Adrenal gland (tissue), 19 donors: Measurements from ENCODE around the gene CDC14B. TPM values are rescaled to one million over a fixed set of nuclear protein-coding genes. Genes with fewer than 3 reads are reported as not detected.
A peak's percentile ranks its signal among the peaks of the same experiment; 100 is the strongest.

Experiments
- DNase-seq, 7 donors: peaks; one replicate each; pipeline ENCODE4 v3.0.0-alpha.2; 2019 to 2020
- H3K27ac ChIP-seq, 5 donors: fragments of 200-600 bp; sonication (generic) in 4 of 5; 1 replicate in 3 of 5; 2 replicates in 2 of 5; pipeline versions ENCODE4 v1.5.1 to v1.8.0; 2016 to 2020; ENCODE audit warnings: mild to moderate bottlenecking in 1 of 5
- H3K27me3 ChIP-seq: fragments of 200-600 bp; 2 replicates; pipeline ENCODE4 v1.8.0; 2021
- H3K36me3 ChIP-seq, 2 donors: fragments of 200-600 bp; replicated peaks in 1 of 2; 1 replicate in 1 of 2; 2 replicates in 1 of 2; pipeline versions ENCODE4 v1.5.1 to v1.8.0; 2018 to 2022
- H3K4me1 ChIP-seq, 2 donors: fragments of 200-600 bp; replicated peaks in 1 of 2; 1 replicate in 1 of 2; 2 replicates in 1 of 2; pipeline versions ENCODE4 v1.5.1 to v1.8.0; 2018 to 2021
- H3K4me3 ChIP-seq, 4 donors: fragments of 200-600 bp; sonication (generic) in 3 of 4; one replicate each; pipeline ENCODE4 v1.5.1; 2016 to 2018
- H3K9me3 ChIP-seq, 3 donors: fragments of 200-600 bp; sonication (generic) in 1 of 3; replicated peaks in 1 of 3; 1 replicate in 2 of 3; 2 replicates in 1 of 3; pipeline versions ENCODE4 v1.5.1 to v1.8.0; 2016 to 2021
- CTCF ChIP-seq, 6 experiments: fragments of 450-650 bp in 4 of 6; fragments of 200-600 bp in 2 of 6; sonication (generic) in 1 of 6; IDR thresholded peaks; 1 replicate in 5 of 6; 2 replicates in 1 of 6; pipeline versions ENCODE4 v1.5.1 to v1.8.0; 2016 to 2021; ENCODE audit warnings: antibody characterized with exemption in 6 of 6, mild to moderate bottlenecking in 2 of 6, moderate library complexity in 1 of 6
- POLR2A ChIP-seq, 2 donors: fragments of 450-650 bp; IDR thresholded peaks; one replicate each; pipeline ENCODE4 v1.6.1; 2017; ENCODE audit warnings: antibody characterized with exemption in 2 of 2, mild to moderate bottlenecking in 2 of 2, moderate library complexity in 1 of 2
- WGBS, 4 donors: extraction: QIAGEN DNeasy Blood & Tissue Kit in 2 of 4; methylation state at CpG; one replicate each; pipeline versions ENCODE4 v1.1.5 to v1.1.7; 2013 to 2017; 5-methylcytosine and 5-hydroxymethylcytosine counted together
- intact Hi-C, 2 donors: fragments of 100-400 bp; cut with DNase I; formaldehyde crosslinking; loops; one replicate each; pipeline versions ENCODE4 v1.14.1 to v1.15.0; 2022 to 2023
- long read RNA-seq, 10 donors: library from polyadenylated mRNA in 3 of 10; unstranded in 2 of 10; stranded (forward) in 1 of 10; transcript quantifications; one replicate each; pipeline ENCODE4 v2.0.0 and lab custom pipeline, GENCODE V29; 2021 to 2026
- polyA plus RNA-seq, 3 donors: library from polyadenylated mRNA; stranded (reverse); fragments of 200-250 nt in 2 of 3; fragments of 350-450 nt in 1 of 3; fragmentation: Illumina TruSeq in 1 of 3; extraction: RNeasy Lipid Tissue Mini Kit (QIAGEN cat#74804) in 1 of 3; gene quantifications; one replicate each; pipeline ENCODE4 v1.2.3, GENCODE V29; 2013 to 2014
- total RNA-seq, 9 donors: library from RNA; depleted of rRNA in 4 of 9; stranded (reverse); fragments of >200 nt in 4 of 9; fragments of 120-200 nt in 1 of 9; fragmentation: NEBNext Ultra II Directional in 1 of 9; extraction: Animal tissue kit (Norgen Biotek cat#: 25700) in 1 of 9; gene quantifications; one replicate each; pipeline versions ENCODE4 v1.1.0 to v1.2.4, GENCODE V29; 2013 to 2023
- donor health status: healthy with polysubstance abuse.
- donor health status: Bipolar disorder and iron deficiency.
- donor health status: DM: yes; HTN: yes; CAD: no.
- donor health status: DM: no; HTN: no; CAD: no.
- donor health status: DM: no; HTN: no; CAD: no.
- donor health status: DM: yes; HTN: yes; CAD: no.

The CDC14B gene
- 10 to 100 TPM in 7 of 9 donors, 1 to 10 TPM in 2; 2.1 to 19.1 (median 15.7) TPM for total RNA-seq
- polyA plus RNA-seq: 1 to 10 TPM; 7.5 to 8.9 (median 8.2) TPM
- long read RNA-seq, donor 1: 0 reads
- long read RNA-seq, donor 2: 0 reads
- long read RNA-seq, donor 3, partial matches to known transcripts: 0 of 1 reads
- long read RNA-seq, donor 3, other reads (novel, unspliced or antisense): 0 of 1 reads
- long read RNA-seq, donor 4, partial matches to known transcripts: 0 of 6 reads
- long read RNA-seq, donor 4, other reads (novel, unspliced or antisense): 3 of 6 reads
- long read RNA-seq, donor 5, full-length matches to known transcripts: 9 of 15 reads
- long read RNA-seq, donor 5, partial matches to known transcripts: 0 of 15 reads
- long read RNA-seq, donor 5, other reads (novel, unspliced or antisense): 6 of 15 reads
- long read RNA-seq, donor 6, partial matches to known transcripts: 1 of 9 reads
- long read RNA-seq, donor 6, other reads (novel, unspliced or antisense): 5 of 9 reads
- long read RNA-seq, donor 7: 0 reads
- long read RNA-seq, donor 8: 0 reads
- long read RNA-seq, donor 9: 0 reads
- long read RNA-seq, donor 10: 0 reads

GRCh38 chr9:96619491-96620180 lies at the start of gene CDC14B:
TSS of gene CDC14B (minus strand) at chr9:96619843. CDS start at chr9:96619378, 465 bp downstream.
- peak within 1 kb of the TSS in 4 of 5 donors; percentile 47 to 85 (median 72) for H3K27ac ChIP-seq
- TF ChIP-seq CTCF (IDR thresholded peaks at IDR 0.05): peak in 2 of 6 experiments; percentile 19 to 48
- TF ChIP-seq POLR2A (IDR thresholded peaks at IDR 0.05): peak in 1 of 2 donors; percentile 25
- H3K36me3 ChIP-seq: no peaks in the 10 kb centered on the region
- DNase-seq: peak; percentile 88 to 98 (median 90)
- no peaks in the 10 kb centered on the region for H3K27me3 ChIP-seq
- peak within 1 kb of the TSS in 3 of 4 donors; percentile 44 to 90 (median 45) for H3K4me3 ChIP-seq
- H3K9me3 ChIP-seq: no peaks in the 10 kb centered on the region
- intact Hi-C loops: no loop called here
- H3K4me1 ChIP-seq: peaks cover 0 to 5% of the 10 kb centered on the region in 2 donors
- WGBS, 4 donors: 1 to 3% (median 1%) methylated on average over 12 to 66 of the region's 66 CpGs

GRCh38 chr9:96668868-96669534 lies 49.4 kb upstream of the CDC14B start:
- Histone ChIP-seq H3K27ac (no peak overlapping the region), H3K4me1 (no peaks in the 10 kb centered on the region), H3K27me3 (no peaks in the 10 kb centered on the region), H3K36me3 (no peaks in the 10 kb centered on the region), H3K9me3 (no peaks in the 10 kb centered on the region), H3K4me3 (no peak overlapping the region)
- TF ChIP-seq POLR2A (IDR thresholded peaks at IDR 0.05) (no peak), CTCF (IDR thresholded peaks at IDR 0.05) (no peak)
- intact Hi-C loops: loop anchor here (5.0 to 10.0 kb wide), 2 partner anchors 337 to 434 kb away; no protein-coding TSS in a partner anchor
- DNase-seq: no peak
- WGBS, 4 donors: 86 to 90% (median 88%) methylated on average over 20 of the region's 20 CpGs

GRCh38 chr9:96667363-96667728 lies 47.7 kb upstream of the CDC14B start:
- TF ChIP-seq POLR2A (IDR thresholded peaks at IDR 0.05) (no peak), CTCF (IDR thresholded peaks at IDR 0.05) (no peak)
- no peak for DNase-seq
- H3K4me3 ChIP-seq: no peak overlapping the region
- H3K27me3 ChIP-seq: no peaks in the 10 kb centered on the region
- no peak overlapping the region for H3K27ac ChIP-seq
- H3K9me3 ChIP-seq: no peaks in the 10 kb centered on the region
- WGBS, 4 donors: 67 to 89% (median 83%) methylated on average over 1 to 2 of the region's 2 CpGs
- no peaks in the 10 kb centered on the region for H3K4me1 ChIP-seq
- intact Hi-C loops: loop anchor here (5.0 to 10.0 kb wide), 2 partner anchors 335 to 433 kb away; no protein-coding TSS in a partner anchor
- no peaks in the 10 kb centered on the region for H3K36me3 ChIP-seq
